ENCODE data around the gene C2orf76. TPM values are rescaled to one million over a fixed set of nuclear protein-coding genes. Genes with fewer than 3 reads are reported as not detected.
A peak's percentile ranks its signal among the peaks of the same experiment; 100 is the strongest.

The C2orf76 gene
- total RNA-seq, 1 donor from 2014 or later: 10.4 TPM

- Histone ChIP-seq H3K4me3 (ENCODE audit: low read length in 3 of 3) (peak overlapping the region; percentile 51 to 72 (median 71)), H3K36me3 (ENCODE audit: control insufficient read depth in 3 of 3, insufficient read depth in 3 of 3, low read length in 3 of 3) (no peaks in the 10 kb centered on the region), H3K9ac (ENCODE audit: low read depth in 1 of 3, low read length in 3 of 3) (peak overlapping the region; percentile 70 to 81 (median 77)), H3K27ac (ENCODE audit: low read depth, low read length) (peak overlapping the region; percentile 94), H3K27me3 (ENCODE audit: control insufficient read depth in 3 of 3, insufficient read depth in 3 of 3, low read length in 3 of 3) (no peaks in the 10 kb centered on the region), H3K4me1 (ENCODE audit: control insufficient read depth in 3 of 3, insufficient read depth in 3 of 3, low read length in 3 of 3) (peaks cover 3 to 6% (median 5%) of the 10 kb centered on the region in 3 donors), H3K9me3 (ENCODE audit: control insufficient read depth in 3 of 3, low read length in 3 of 3) (no peaks in the 10 kb centered on the region)
Measured at GRCh38 chr2:119306196-119306590, 60.4 kb downstream of the C2orf76 start.

- peak overlapping the region; percentile 70 to 81 (median 77) for H3K9ac ChIP-seq (ENCODE audit: low read depth in 1 of 3, low read length in 3 of 3)
- H3K27ac ChIP-seq (ENCODE audit: low read depth, low read length): peak overlapping the region; percentile 94
- H3K4me3 ChIP-seq (ENCODE audit: low read length in 3 of 3): peak overlapping the region in 2 of 3 donors; percentile 71 to 72
- H3K27me3 ChIP-seq (ENCODE audit: control insufficient read depth in 3 of 3, insufficient read depth in 3 of 3, low read length in 3 of 3): no peaks in the 10 kb centered on the region
- no peaks in the 10 kb centered on the region for H3K9me3 ChIP-seq (ENCODE audit: control insufficient read depth in 3 of 3, low read length in 3 of 3)
- H3K4me1 ChIP-seq (ENCODE audit: control insufficient read depth in 3 of 3, insufficient read depth in 3 of 3, low read length in 3 of 3): peaks cover 3 to 6% (median 5%) of the 10 kb centered on the region in 3 donors
- H3K36me3 ChIP-seq (ENCODE audit: control insufficient read depth in 3 of 3, insufficient read depth in 3 of 3, low read length in 3 of 3): no peaks in the 10 kb centered on the region
Measured at GRCh38 chr2:119305497-119306195, 61.0 kb downstream of the C2orf76 start.

DNA sequence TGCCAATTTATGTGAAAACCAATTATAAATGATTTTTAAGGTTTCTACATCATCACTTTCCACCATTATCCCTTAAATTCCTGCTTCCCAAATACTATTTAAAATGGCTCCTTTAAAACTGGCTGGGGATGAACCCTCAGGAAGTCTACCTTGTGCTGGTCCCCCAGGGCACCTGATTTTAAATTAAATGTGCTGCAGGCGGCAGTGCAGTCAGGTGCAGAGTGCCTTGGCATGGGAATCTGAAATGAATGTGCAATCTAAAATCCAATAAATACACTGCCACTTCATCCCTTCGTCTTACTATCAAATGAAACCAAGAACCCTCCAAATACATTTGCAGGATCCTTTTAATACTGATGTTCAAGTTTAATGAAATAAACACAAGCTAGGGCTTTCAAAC is 61.8 kb downstream of the C2orf76 start:
- H3K9me3 ChIP-seq (ENCODE audit: control insufficient read depth in 3 of 3, low read length in 3 of 3): no peaks in the 10 kb centered on the region
- no peaks in the 10 kb centered on the region for H3K27me3 ChIP-seq (ENCODE audit: control insufficient read depth in 3 of 3, insufficient read depth in 3 of 3, low read length in 3 of 3)
- no peak overlapping the region for H3K4me3 ChIP-seq (ENCODE audit: low read length in 3 of 3)
- H3K27ac ChIP-seq (ENCODE audit: low read depth, low read length): peak overlapping the region; percentile 94
- no peaks in the 10 kb centered on the region for H3K36me3 ChIP-seq (ENCODE audit: control insufficient read depth in 3 of 3, insufficient read depth in 3 of 3, low read length in 3 of 3)
- peaks cover 3 to 6% (median 5%) of the 10 kb centered on the region in 3 donors for H3K4me1 ChIP-seq (ENCODE audit: control insufficient read depth in 3 of 3, insufficient read depth in 3 of 3, low read length in 3 of 3)
- H3K9ac ChIP-seq (ENCODE audit: low read depth in 1 of 3, low read length in 3 of 3): no peak overlapping the region

- H3K4me1 ChIP-seq (ENCODE audit: control insufficient read depth in 3 of 3, insufficient read depth in 3 of 3, low read length in 3 of 3): peaks cover 0 to 3% (median 2%) of the 10 kb centered on the region in 3 donors
- no peaks in the 10 kb centered on the region for H3K9me3 ChIP-seq (ENCODE audit: control insufficient read depth in 3 of 3, low read length in 3 of 3)
- no peaks in the 10 kb centered on the region for H3K36me3 ChIP-seq (ENCODE audit: control insufficient read depth in 3 of 3, insufficient read depth in 3 of 3, low read length in 3 of 3)
- no peak overlapping the region for H3K27ac ChIP-seq (ENCODE audit: low read depth, low read length)
- no peak overlapping the region for H3K4me3 ChIP-seq (ENCODE audit: low read length in 3 of 3)
- H3K27me3 ChIP-seq (ENCODE audit: control insufficient read depth in 3 of 3, insufficient read depth in 3 of 3, low read length in 3 of 3): no peaks in the 10 kb centered on the region
- no peak overlapping the region for H3K9ac ChIP-seq (ENCODE audit: low read depth in 1 of 3, low read length in 3 of 3)
Measured at GRCh38 chr2:119301413-119301812, 65.2 kb downstream of the C2orf76 start.

GRCh38 chr2:119295688-119296375 is 70.8 kb downstream of the C2orf76 start:
- H3K4me3 ChIP-seq (ENCODE audit: low read length in 3 of 3): no peak overlapping the region
- H3K9ac ChIP-seq (ENCODE audit: low read depth in 1 of 3, low read length in 3 of 3): no peak overlapping the region
- no peaks in the 10 kb centered on the region for H3K9me3 ChIP-seq (ENCODE audit: control insufficient read depth in 3 of 3, low read length in 3 of 3)
- H3K27me3 ChIP-seq (ENCODE audit: control insufficient read depth in 3 of 3, insufficient read depth in 3 of 3, low read length in 3 of 3): no peaks in the 10 kb centered on the region
- peaks cover 16 to 27% (median 24%) of the 10 kb centered on the region in 3 donors for H3K4me1 ChIP-seq (ENCODE audit: control insufficient read depth in 3 of 3, insufficient read depth in 3 of 3, low read length in 3 of 3)
- no peak overlapping the region for H3K27ac ChIP-seq (ENCODE audit: low read depth, low read length)
- no peaks in the 10 kb centered on the region for H3K36me3 ChIP-seq (ENCODE audit: control insufficient read depth in 3 of 3, insufficient read depth in 3 of 3, low read length in 3 of 3)

DNA sequence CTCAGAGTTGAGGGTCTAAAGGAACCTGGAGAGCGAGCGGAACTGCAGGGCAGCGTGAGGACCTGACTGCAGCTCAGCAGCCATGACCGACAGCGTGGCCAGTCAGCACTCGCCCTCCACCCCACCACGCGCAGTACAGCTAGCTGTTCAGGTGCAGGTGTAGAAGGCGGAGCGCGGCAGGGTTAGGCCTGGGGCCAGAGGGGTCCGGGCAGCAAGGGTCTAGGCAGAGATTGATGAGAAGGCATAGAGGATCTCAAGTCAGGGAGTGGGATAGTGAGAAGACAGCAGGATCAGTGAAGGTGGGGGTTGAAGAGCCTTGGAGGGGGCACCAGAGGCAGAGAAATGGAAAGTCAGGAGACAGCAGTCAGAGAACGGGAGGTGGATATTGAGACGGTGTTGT is 72.0 kb downstream of the C2orf76 start:
- Histone ChIP-seq H3K36me3 (ENCODE audit: control insufficient read depth in 3 of 3, insufficient read depth in 3 of 3, low read length in 3 of 3) (no peaks in the 10 kb centered on the region), H3K4me1 (ENCODE audit: control insufficient read depth in 3 of 3, insufficient read depth in 3 of 3, low read length in 3 of 3) (peaks cover 16 to 29% (median 29%) of the 10 kb centered on the region in 3 donors), H3K9me3 (ENCODE audit: control insufficient read depth in 3 of 3, low read length in 3 of 3) (no peaks in the 10 kb centered on the region), H3K4me3 (ENCODE audit: low read length in 3 of 3) (peak overlapping the region in 2 of 3 donors; percentile 42 to 56), H3K9ac (ENCODE audit: low read depth in 1 of 3, low read length in 3 of 3) (peak overlapping the region in 1 of 3 donors; percentile 40), H3K27ac (ENCODE audit: low read depth, low read length) (no peak overlapping the region), H3K27me3 (ENCODE audit: control insufficient read depth in 3 of 3, insufficient read depth in 3 of 3, low read length in 3 of 3) (no peaks in the 10 kb centered on the region)

DNA sequence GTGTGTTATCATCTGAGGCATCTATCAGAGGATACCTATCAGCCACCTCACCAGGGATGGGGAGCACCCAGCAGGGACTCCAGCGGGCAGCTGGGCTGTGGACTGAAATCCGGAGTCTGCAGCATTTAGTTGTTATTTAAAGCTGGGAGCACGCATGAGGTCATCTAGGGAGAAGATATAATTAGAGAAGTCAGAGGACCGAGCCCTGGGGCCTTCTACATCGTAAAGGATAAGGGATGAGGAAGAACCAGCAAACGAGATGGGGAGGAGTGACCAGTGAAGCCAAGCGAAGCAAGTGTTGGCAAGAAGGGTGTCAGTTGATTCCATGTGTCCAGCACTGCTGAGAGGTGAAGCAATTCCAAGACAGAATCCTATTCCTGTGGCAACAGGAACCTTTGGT is 72.7 kb downstream of the C2orf76 start:
- H3K9me3 ChIP-seq (ENCODE audit: control insufficient read depth in 3 of 3, low read length in 3 of 3): no peaks in the 10 kb centered on the region
- peak overlapping the region in 2 of 3 donors; percentile 42 to 56 for H3K4me3 ChIP-seq (ENCODE audit: low read length in 3 of 3)
- peak overlapping the region; percentile 68 for H3K27ac ChIP-seq (ENCODE audit: low read depth, low read length)
- H3K27me3 ChIP-seq (ENCODE audit: control insufficient read depth in 3 of 3, insufficient read depth in 3 of 3, low read length in 3 of 3): no peaks in the 10 kb centered on the region
- no peaks in the 10 kb centered on the region for H3K36me3 ChIP-seq (ENCODE audit: control insufficient read depth in 3 of 3, insufficient read depth in 3 of 3, low read length in 3 of 3)
- peaks cover 16 to 31% (median 29%) of the 10 kb centered on the region in 3 donors for H3K4me1 ChIP-seq (ENCODE audit: control insufficient read depth in 3 of 3, insufficient read depth in 3 of 3, low read length in 3 of 3)
- peak overlapping the region in 2 of 3 donors; percentile 33 to 40 for H3K9ac ChIP-seq (ENCODE audit: low read depth in 1 of 3, low read length in 3 of 3)

DNA sequence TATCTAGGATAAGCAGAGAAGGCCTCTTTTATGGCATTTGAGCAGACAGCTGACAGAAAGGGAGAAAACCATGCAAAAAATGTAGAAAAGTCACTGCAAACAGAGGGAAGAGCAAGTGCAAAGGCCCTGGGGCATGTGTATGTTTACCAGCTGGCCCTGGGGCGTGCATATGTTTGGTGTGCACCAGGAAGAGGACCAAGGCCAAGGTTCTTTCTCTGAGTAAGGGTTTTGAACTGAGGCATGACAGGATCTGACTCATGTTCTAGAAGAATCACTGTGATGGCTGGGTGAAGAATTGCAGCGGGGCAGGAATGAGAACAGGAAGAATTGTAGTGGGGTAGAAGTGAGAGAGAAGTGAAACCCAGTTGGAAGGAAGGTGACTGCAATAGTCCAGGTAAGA is 73.4 kb downstream of the C2orf76 start:
- no peaks in the 10 kb centered on the region for H3K27me3 ChIP-seq (ENCODE audit: control insufficient read depth in 3 of 3, insufficient read depth in 3 of 3, low read length in 3 of 3)
- peaks cover 16 to 31% (median 29%) of the 10 kb centered on the region in 3 donors for H3K4me1 ChIP-seq (ENCODE audit: control insufficient read depth in 3 of 3, insufficient read depth in 3 of 3, low read length in 3 of 3)
- no peaks in the 10 kb centered on the region for H3K36me3 ChIP-seq (ENCODE audit: control insufficient read depth in 3 of 3, insufficient read depth in 3 of 3, low read length in 3 of 3)
- peak overlapping the region; percentile 68 for H3K27ac ChIP-seq (ENCODE audit: low read depth, low read length)
- H3K9ac ChIP-seq (ENCODE audit: low read depth in 1 of 3, low read length in 3 of 3): peak overlapping the region in 1 of 3 donors; percentile 33
- peak overlapping the region in 1 of 3 donors; percentile 56 for H3K4me3 ChIP-seq (ENCODE audit: low read length in 3 of 3)
- no peaks in the 10 kb centered on the region for H3K9me3 ChIP-seq (ENCODE audit: control insufficient read depth in 3 of 3, low read length in 3 of 3)

- Histone ChIP-seq H3K27ac (ENCODE audit: low read depth, low read length) (no peak overlapping the region), H3K27me3 (ENCODE audit: control insufficient read depth in 3 of 3, insufficient read depth in 3 of 3, low read length in 3 of 3) (no peaks in the 10 kb centered on the region), H3K9ac (ENCODE audit: low read depth in 1 of 3, low read length in 3 of 3) (peak overlapping the region in 1 of 3 donors; percentile 33)
Measured at GRCh38 chr2:119292226-119292625, 74.4 kb downstream of the C2orf76 start.

DNA sequence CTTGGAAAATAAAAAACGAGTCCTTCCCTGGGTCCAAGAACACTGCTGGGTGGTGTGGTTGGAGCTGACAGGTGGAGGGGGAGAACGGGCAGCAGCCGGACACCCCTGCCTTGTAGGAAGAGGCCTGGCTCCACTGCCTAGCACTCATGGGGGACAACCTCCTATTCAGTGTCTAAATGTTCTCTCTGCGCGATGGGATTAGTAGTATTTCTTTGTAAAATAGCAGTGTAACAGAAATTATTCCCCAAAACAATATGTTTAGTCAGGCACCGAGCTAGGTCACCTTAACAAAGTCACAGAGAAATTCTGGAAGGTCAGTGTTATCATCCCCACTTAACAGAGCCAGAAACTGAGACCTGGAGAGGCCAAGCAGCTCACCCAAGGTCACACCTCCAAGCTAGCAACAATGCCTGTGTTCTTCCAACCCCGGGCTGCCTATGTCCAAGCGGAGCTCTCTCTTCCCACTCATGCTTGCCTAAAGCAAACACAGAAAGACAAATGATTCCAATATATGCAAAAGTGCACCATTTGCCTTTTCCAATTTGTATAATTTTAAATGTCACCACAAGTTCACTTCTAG is 75.0 kb downstream of the C2orf76 start:
- Histone ChIP-seq H3K4me3 (ENCODE audit: low read length in 3 of 3) (no peak overlapping the region), H3K27ac (ENCODE audit: low read depth, low read length) (no peak overlapping the region), H3K9me3 (ENCODE audit: control insufficient read depth in 3 of 3, low read length in 3 of 3) (no peaks in the 10 kb centered on the region), H3K27me3 (ENCODE audit: control insufficient read depth in 3 of 3, insufficient read depth in 3 of 3, low read length in 3 of 3) (no peaks in the 10 kb centered on the region), H3K9ac (ENCODE audit: low read depth in 1 of 3, low read length in 3 of 3) (peak overlapping the region in 1 of 3 donors; percentile 33), H3K4me1 (ENCODE audit: control insufficient read depth in 3 of 3, insufficient read depth in 3 of 3, low read length in 3 of 3) (peaks cover 16 to 31% (median 29%) of the 10 kb centered on the region in 3 donors), H3K36me3 (ENCODE audit: control insufficient read depth in 3 of 3, insufficient read depth in 3 of 3, low read length in 3 of 3) (no peaks in the 10 kb centered on the region)

More at GRCh38 chr2:119292226-119292625, 74.4 kb downstream of the C2orf76 start:
- Histone ChIP-seq H3K9me3 (ENCODE audit: control insufficient read depth in 3 of 3, low read length in 3 of 3) (no peaks in the 10 kb centered on the region), H3K36me3 (ENCODE audit: control insufficient read depth in 3 of 3, insufficient read depth in 3 of 3, low read length in 3 of 3) (no peaks in the 10 kb centered on the region), H3K4me1 (ENCODE audit: control insufficient read depth in 3 of 3, insufficient read depth in 3 of 3, low read length in 3 of 3) (peaks cover 16 to 31% (median 29%) of the 10 kb centered on the region in 3 donors), H3K4me3 (ENCODE audit: low read length in 3 of 3) (no peak overlapping the region)

Measured in skeletal muscle tissue (tissue), 4 donors.